Loucy (cell line): ENCODE results near the gene GASK1A.

Source experiments
- H2AFZ ChIP-seq: fragments of 200-600 bp; sonication (generic); 2 replicates; pipeline ENCODE4 v1.6.0; 2016; ENCODE audit warnings: antibody characterized with exemption, mild to moderate bottlenecking, low read length, moderate library complexity
- H3F3A ChIP-seq: fragments of 200-600 bp; 2 replicates; pipeline ENCODE4 v1.6.0; 2016; ENCODE audit warnings: antibody characterized with exemption, low read depth, mild to moderate bottlenecking
- H3K27me3 ChIP-seq: fragments of 200-600 bp; sonication (generic); 2 replicates; pipeline ENCODE4 v1.6.1; 2014; ENCODE audit warnings: low read length, mild to moderate bottlenecking; ENCODE audit not compliant: insufficient read depth, poor library complexity, severe bottlenecking
- H3K36me3 ChIP-seq: fragments of 200-600 bp; sonication (generic); 2 replicates; pipeline ENCODE4 v1.6.1; 2016; ENCODE audit warnings: low read length; ENCODE audit not compliant: insufficient read depth
- H3K4me1 ChIP-seq: fragments of 200-600 bp; sonication (generic); 2 replicates; pipeline ENCODE4 v1.5.1; 2014; ENCODE audit warnings: low read length, mild to moderate bottlenecking; ENCODE audit not compliant: insufficient read depth, poor library complexity, severe bottlenecking
- H3K4me2 ChIP-seq: fragments of 200-600 bp; sonication (generic); 2 replicates; pipeline ENCODE4 v1.6.0; 2014; ENCODE audit warnings: antibody characterized with exemption, low read length, low read depth, mild to moderate bottlenecking; ENCODE audit not compliant: poor library complexity, severe bottlenecking
- H3K4me3 ChIP-seq: fragments of 200-600 bp; sonication (generic); 2 replicates; pipeline ENCODE4 v1.5.1; 2014; ENCODE audit warnings: low read length, mild to moderate bottlenecking, mixed read lengths; ENCODE audit not compliant: poor library complexity, severe bottlenecking
- H3K79me2 ChIP-seq: fragments of 200-600 bp; sonication (generic); 2 replicates; pipeline ENCODE4 v1.6.1; 2014; ENCODE audit warnings: low read length; ENCODE audit not compliant: insufficient read depth
- H3K9ac ChIP-seq: fragments of 200-600 bp; sonication (generic); 2 replicates; pipeline ENCODE4 v1.6.0; 2014; ENCODE audit warnings: mild to moderate bottlenecking, low read depth, low read length, moderate library complexity; ENCODE audit not compliant: poor library complexity, severe bottlenecking
- H3K9me2 ChIP-seq: fragments of 200-600 bp; sonication (generic); replicated peaks from 2 replicates; pipeline ENCODE4 v1.6.1; 2016; ENCODE audit warnings: low read depth, low read length, mixed read lengths
- H3K9me3 ChIP-seq: fragments of 200-600 bp; sonication (generic); 2 replicates; pipeline ENCODE4 v1.6.1; 2014; ENCODE audit warnings: mild to moderate bottlenecking, antibody characterized with exemption, low read length, low read depth; ENCODE audit not compliant: insufficient read depth
- H4K20me1 ChIP-seq: fragments of 200-600 bp; sonication (generic); 2 replicates; pipeline ENCODE4 v1.6.0; 2014; ENCODE audit warnings: antibody characterized with exemption, low read length, mild to moderate bottlenecking; ENCODE audit not compliant: insufficient read depth, poor library complexity, severe bottlenecking
- EZH2phosphoT487 ChIP-seq: fragments of 200-600 bp; IDR thresholded peaks from 2 replicates; pipeline ENCODE4 v1.6.1; 2018; ENCODE audit warnings: antibody characterized with exemption, mild to moderate bottlenecking, moderate library complexity, borderline replicate concordance
- TF ChIP-seq, protein P1 (sequence below): fragments of 200-600 bp; sonication (generic); conservative IDR thresholded peaks from 2 replicates; pipeline ENCODE4 v1.5.1; 2014; ENCODE audit warnings: mild to moderate bottlenecking, antibody characterized with exemption, low read length

Gene GASK1A

GRCh38 chr3:43017004-43017403 lies 37.9 kb downstream of the GASK1A start:
- no peak overlapping the region for H3K4me3 ChIP-seq
- H3K27me3 ChIP-seq: no peaks in the 10 kb centered on the region
- no peaks in the 10 kb centered on the region for H3K36me3 ChIP-seq
- no peaks in the 10 kb centered on the region for H3K9me2 ChIP-seq
- H3K79me2 ChIP-seq: no peaks in the 10 kb centered on the region
- H4K20me1 ChIP-seq: no peaks in the 10 kb centered on the region
- H3K4me2 ChIP-seq: no peak overlapping the region
- TF ChIP-seq EZH2phosphoT487: no peak
- TF ChIP-seq, protein P1, sequence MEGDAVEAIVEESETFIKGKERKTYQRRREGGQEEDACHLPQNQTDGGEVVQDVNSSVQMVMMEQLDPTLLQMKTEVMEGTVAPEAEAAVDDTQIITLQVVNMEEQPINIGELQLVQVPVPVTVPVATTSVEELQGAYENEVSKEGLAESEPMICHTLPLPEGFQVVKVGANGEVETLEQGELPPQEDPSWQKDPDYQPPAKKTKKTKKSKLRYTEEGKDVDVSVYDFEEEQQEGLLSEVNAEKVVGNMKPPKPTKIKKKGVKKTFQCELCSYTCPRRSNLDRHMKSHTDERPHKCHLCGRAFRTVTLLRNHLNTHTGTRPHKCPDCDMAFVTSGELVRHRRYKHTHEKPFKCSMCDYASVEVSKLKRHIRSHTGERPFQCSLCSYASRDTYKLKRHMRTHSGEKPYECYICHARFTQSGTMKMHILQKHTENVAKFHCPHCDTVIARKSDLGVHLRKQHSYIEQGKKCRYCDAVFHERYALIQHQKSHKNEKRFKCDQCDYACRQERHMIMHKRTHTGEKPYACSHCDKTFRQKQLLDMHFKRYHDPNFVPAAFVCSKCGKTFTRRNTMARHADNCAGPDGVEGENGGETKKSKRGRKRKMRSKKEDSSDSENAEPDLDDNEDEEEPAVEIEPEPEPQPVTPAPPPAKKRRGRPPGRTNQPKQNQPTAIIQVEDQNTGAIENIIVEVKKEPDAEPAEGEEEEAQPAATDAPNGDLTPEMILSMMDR: no peak
- H3K9me3 ChIP-seq: peaks cover 30% of the 10 kb centered on the region; the same call in 1 of the 2 replicates
- H2AFZ ChIP-seq: no peak overlapping the region
- H3K4me1 ChIP-seq: peaks cover 30% of the 10 kb centered on the region
- H3K9ac ChIP-seq: no peak overlapping the region
- 0 out of 2 replicates have a peak, but pooled peaks cover 6% of the 10 kb centered on the region for H3F3A ChIP-seq

DNA sequence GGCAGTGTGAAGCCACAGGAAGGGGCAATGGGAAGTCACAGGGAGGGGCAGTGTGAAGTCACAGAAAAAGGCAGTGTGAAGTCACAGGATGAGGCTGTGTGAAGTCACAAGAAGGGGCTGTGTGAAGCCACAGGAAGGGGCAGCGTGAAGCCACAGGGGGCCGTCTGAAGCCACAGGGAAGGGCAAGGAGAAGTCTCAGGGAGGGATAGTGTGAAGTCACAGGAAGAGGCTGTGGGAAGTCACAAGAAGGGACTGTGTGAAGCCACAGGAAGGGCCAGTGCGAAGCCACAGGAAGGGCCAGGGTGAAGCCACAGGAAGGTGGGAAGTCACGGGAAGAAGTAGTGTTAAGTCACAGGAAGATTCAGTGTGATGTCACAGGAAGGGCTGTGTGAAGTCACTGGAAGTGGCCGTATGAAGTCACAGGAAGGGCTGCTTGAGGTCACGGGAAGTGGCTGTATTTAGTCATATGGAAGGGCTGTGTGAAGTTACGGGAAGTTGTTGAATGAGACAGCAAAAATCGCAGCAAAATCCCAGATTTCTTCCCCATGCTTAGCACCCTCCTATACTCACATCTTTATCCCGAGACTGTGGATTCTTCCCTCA lies 38.6 kb downstream of the GASK1A start:
- Histone ChIP-seq H3K36me3 (no peaks in the 10 kb centered on the region), H3K9me3 (peaks cover 30% of the 10 kb centered on the region; the same call in 1 of the 2 replicates), H3F3A (peaks cover 9% of the 10 kb centered on the region; the same call in 1 of the 2 replicates), H4K20me1 (no peaks in the 10 kb centered on the region), H2AFZ (no peak overlapping the region), H3K9me2 (no peaks in the 10 kb centered on the region), H3K4me1 (peaks cover 36% of the 10 kb centered on the region), H3K4me3 (no peak overlapping the region), H3K9ac (no peak overlapping the region), H3K4me2 (no peak overlapping the region), H3K27me3 (no peaks in the 10 kb centered on the region), H3K79me2 (no peaks in the 10 kb centered on the region)
- TF ChIP-seq, protein P1: no peak
- no peak for TF ChIP-seq EZH2phosphoT487

DNA sequence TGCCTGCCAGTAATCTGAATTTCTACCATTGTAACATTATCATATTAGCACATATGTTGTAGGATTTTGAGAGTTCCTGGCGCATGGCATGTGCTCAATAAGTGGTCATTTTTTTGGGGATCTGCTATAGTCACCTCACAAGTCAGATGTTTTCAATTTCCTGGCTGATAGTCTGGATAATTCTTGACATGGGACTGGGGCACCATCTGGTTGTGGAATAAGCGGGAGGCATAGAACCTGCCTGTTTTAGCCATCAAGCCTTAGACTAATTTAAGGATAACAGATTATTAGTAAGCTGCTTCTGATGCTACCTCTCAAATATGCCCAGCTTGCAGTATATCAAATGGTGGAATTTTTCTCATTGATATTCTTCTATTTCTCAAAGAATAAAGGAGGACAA lies 39.1 kb downstream of the GASK1A start:
- Histone ChIP-seq H3K27me3 (no peaks in the 10 kb centered on the region), H3K4me2 (no peak overlapping the region), H3K4me1 (peaks cover 41% of the 10 kb centered on the region), H3F3A (peaks cover 14% of the 10 kb centered on the region; the same call in 1 of the 2 replicates), H3K9me3 (peaks cover 27% of the 10 kb centered on the region; the same call in 1 of the 2 replicates), H3K9me2 (no peaks in the 10 kb centered on the region), H3K9ac (no peak overlapping the region), H3K36me3 (no peaks in the 10 kb centered on the region), H3K79me2 (no peaks in the 10 kb centered on the region), H2AFZ (no peak overlapping the region), H4K20me1 (no peaks in the 10 kb centered on the region), H3K4me3 (no peak overlapping the region)
- TF ChIP-seq EZH2phosphoT487: no peak
- TF ChIP-seq, protein P1: no peak
